H9 (cell line): ENCODE results near the gene NPAS1. TPM values are rescaled to one million over a fixed set of nuclear protein-coding genes. Genes with fewer than 3 reads are reported as not detected.

Source experiments
- DNase-seq: peaks from one replicate; pipeline ENCODE4 v3.0.0-alpha.2; 2017
- H2AFZ ChIP-seq: one replicate; pipeline ENCODE4 v1.6.1; 2013; ENCODE audit warnings: mild to moderate bottlenecking, low read length, control low read depth, moderate library complexity
- H2AK5ac ChIP-seq: 2 replicates; pipeline ENCODE4 v1.6.1; 2013; ENCODE audit warnings: low read length, control low read depth, mixed read lengths; ENCODE audit not compliant: insufficient read length
- H2BK120ac ChIP-seq: one replicate; pipeline ENCODE4 v1.6.1; 2013; ENCODE audit warnings: low read depth, mild to moderate bottlenecking, low read length, control low read depth, inconsistent platforms; ENCODE audit not compliant: poor library complexity, severe bottlenecking
- H2BK12ac ChIP-seq: 2 replicates; pipeline ENCODE4 v1.6.1; 2013; ENCODE audit warnings: low read length, control low read depth, mixed read lengths, low read depth; ENCODE audit not compliant: insufficient read length
- H2BK15ac ChIP-seq: 2 replicates; pipeline ENCODE4 v1.6.1; 2013; ENCODE audit warnings: low read depth, low read length, control low read depth
- H2BK20ac ChIP-seq: one replicate; pipeline ENCODE4 v1.6.1; 2013; ENCODE audit warnings: low read depth, mild to moderate bottlenecking, low read length, control low read depth, inconsistent platforms; ENCODE audit not compliant: poor library complexity, severe bottlenecking
- H2BK5ac ChIP-seq: 2 replicates; pipeline ENCODE4 v1.6.1; 2013; ENCODE audit warnings: low read length, control low read depth, mixed read lengths; ENCODE audit not compliant: insufficient read length
- H3K14ac ChIP-seq: 2 replicates; pipeline ENCODE4 v1.6.1; 2013; ENCODE audit warnings: low read length, control low read depth; ENCODE audit not compliant: insufficient read depth
- H3K18ac ChIP-seq: 2 replicates; pipeline ENCODE4 v1.6.1; 2013; ENCODE audit warnings: low read depth, mild to moderate bottlenecking, mixed read lengths, low read length, control low read depth; ENCODE audit not compliant: insufficient read length
- H3K23ac ChIP-seq: 2 replicates; pipeline ENCODE4 v1.6.1; 2013; ENCODE audit warnings: low read length, control low read depth, mixed read lengths, low read depth; ENCODE audit not compliant: insufficient read length
- H3K23me2 ChIP-seq: 2 replicates; pipeline ENCODE4 v1.6.1; 2013; ENCODE audit warnings: low read depth, mild to moderate bottlenecking, mixed read lengths, low read length, control low read depth; ENCODE audit not compliant: insufficient read length, poor library complexity, severe bottlenecking
- H3K27ac ChIP-seq: 2 replicates; pipeline ENCODE4 v1.5.1; 2013; ENCODE audit warnings: low read length, control low read depth, mixed read lengths, low read depth; ENCODE audit not compliant: insufficient read length
- H3K27me3 ChIP-seq: 2 replicates; pipeline ENCODE4 v1.6.1; 2013; ENCODE audit warnings: low read length, control low read depth, inconsistent platforms; ENCODE audit not compliant: insufficient read depth
- H3K4ac ChIP-seq: 2 replicates; pipeline ENCODE4 v1.6.1; 2013; ENCODE audit warnings: low read depth, mild to moderate bottlenecking, control low read depth, inconsistent platforms, low read length, moderate library complexity
- H3K4me1 ChIP-seq: 2 replicates; pipeline ENCODE4 v1.6.1; 2013; ENCODE audit warnings: low read length, control low read depth, inconsistent platforms; ENCODE audit not compliant: insufficient read depth
- H3K4me2 ChIP-seq: 2 replicates; pipeline ENCODE4 v1.6.1; 2013; ENCODE audit warnings: low read length, control low read depth, mixed read lengths; ENCODE audit not compliant: insufficient read length, insufficient read depth
- H3K56ac ChIP-seq: 2 replicates; pipeline ENCODE4 v1.6.1; 2013; ENCODE audit warnings: low read depth, mild to moderate bottlenecking, mixed read lengths, low read length, control low read depth; ENCODE audit not compliant: insufficient read length
- H3K79me1 ChIP-seq: 2 replicates; pipeline ENCODE4 v1.6.1; 2013; ENCODE audit warnings: low read depth, mild to moderate bottlenecking, moderate library complexity, low read length, control low read depth, inconsistent platforms; ENCODE audit not compliant: insufficient read depth, poor library complexity, severe bottlenecking
- H3K79me2 ChIP-seq: 2 replicates; pipeline ENCODE4 v1.6.1; 2013; ENCODE audit warnings: low read length, control low read depth, inconsistent platforms; ENCODE audit not compliant: insufficient read depth
- H3K9ac ChIP-seq: 2 replicates; pipeline ENCODE4 v1.6.1; 2013; ENCODE audit warnings: low read length, control low read depth, mixed read lengths; ENCODE audit not compliant: insufficient read length; ENCODE audit errors: extremely low read depth
- H3K9me3 ChIP-seq: one replicate; pipeline ENCODE4 v1.6.1; 2013; ENCODE audit warnings: low read depth, low read length, inconsistent platforms; ENCODE audit not compliant: control insufficient read depth
- H3T11ph ChIP-seq: one replicate; pipeline ENCODE4 v1.6.1; 2013; ENCODE audit warnings: mild to moderate bottlenecking, low read length, control low read depth, inconsistent platforms
- H4K20me1 ChIP-seq: one replicate; pipeline ENCODE4 v1.6.1; 2013; ENCODE audit not compliant: control insufficient read depth, insufficient read length, insufficient read depth
- H4K5ac ChIP-seq: 2 replicates; pipeline ENCODE4 v1.6.1; 2013; ENCODE audit warnings: low read depth, mild to moderate bottlenecking, mixed read lengths, low read length, control low read depth; ENCODE audit not compliant: insufficient read length
- H4K8ac ChIP-seq: replicated peaks from 2 replicates; pipeline ENCODE4 v1.6.1; 2013; ENCODE audit warnings: low read length, control low read depth, mixed read lengths, low read depth; ENCODE audit not compliant: insufficient read length
- H4K91ac ChIP-seq: 2 replicates; pipeline ENCODE4 v1.6.1; 2013; ENCODE audit warnings: low read depth, mild to moderate bottlenecking, moderate library complexity, mixed read lengths, low read length, control low read depth; ENCODE audit not compliant: insufficient read length
- H3K27ac Mint-ChIP-seq, 3 experiments: 2 replicates in 2 of 3; 3 replicates in 1 of 3; pipeline ENCODE4 v1.8.0; 2020 to 2021; ENCODE audit warnings: mixed read lengths in 3 of 3, mild to moderate bottlenecking in 1 of 3, moderate library complexity in 1 of 3
- H3K27me3 Mint-ChIP-seq: 2 replicates; pipeline ENCODE4 v1.8.0; 2021; ENCODE audit warnings: low read depth, mild to moderate bottlenecking, moderate library complexity, mixed read lengths
- H3K36me3 Mint-ChIP-seq, 3 experiments: 2 replicates in 2 of 3; 3 replicates in 1 of 3; pipeline ENCODE4 v1.8.0; 2020 to 2021; ENCODE audit warnings: low read depth in 3 of 3, mixed read lengths in 3 of 3; ENCODE audit not compliant: insufficient read depth in 1 of 3
- H3K4me1 Mint-ChIP-seq, 2 experiments: 2 replicates each; pipeline ENCODE4 v1.8.0; 2020; ENCODE audit warnings: mixed read lengths in 2 of 2
- H3K4me3 Mint-ChIP-seq, 2 experiments: 2 replicates in 1 of 2; 3 replicates in 1 of 2; pipeline ENCODE4 v1.8.0; 2020 to 2021; ENCODE audit warnings: mild to moderate bottlenecking in 2 of 2, mixed read lengths in 2 of 2, moderate library complexity in 1 of 2
- H3K9me3 Mint-ChIP-seq, 2 experiments: 2 replicates in 1 of 2; 3 replicates in 1 of 2; pipeline ENCODE4 v1.8.0; 2020; ENCODE audit warnings: mild to moderate bottlenecking in 2 of 2, mixed read lengths in 2 of 2, moderate library complexity in 1 of 2
- CTCF ChIP-seq: fragments of 200-600 bp; sonication (generic); conservative IDR thresholded peaks from 3 replicates; pipeline ENCODE4 v1.8.0; 2021; ENCODE audit warnings: antibody characterized with exemption, mild to moderate bottlenecking
- WGBS: extraction: QIAGEN DNeasy Blood & Tissue Kit; methylation state at CpG from one replicate; pipeline ENCODE4 v1.1.7; 2013; ENCODE audit warnings: missing lambda C conversion rate, low lambda C conversion rate, mixed read lengths; ENCODE audit not compliant: insufficient read length; ENCODE audit errors: extremely low coverage; 5-methylcytosine and 5-hydroxymethylcytosine counted together
- total RNA-seq: library from RNA; stranded (reverse); gene quantifications from 2 replicates; pipeline ENCODE4 v1.2.1, GENCODE V29; 2021

Gene NPAS1
- total RNA-seq, 1 experiment from 2014 or later = 17.8 TPM

GRCh38 chr19:47086280-47086679, 66.6 kb downstream of the NPAS1 start:
- Histone ChIP-seq H3K23ac (no peak overlapping the region), H3K23me2 (no peaks in the 10 kb centered on the region), H3K79me1 (no peaks in the 10 kb centered on the region), H2BK5ac (no peak overlapping the region), H3K4me2 (no peak overlapping the region), H2AFZ (no peak overlapping the region), H2BK20ac (no peak overlapping the region), H3K27me3 (no peaks in the 10 kb centered on the region), H3K14ac (no peak overlapping the region), H3K56ac (no peak overlapping the region), H2BK15ac (no peak overlapping the region), H3T11ph (no peak overlapping the region), H3K4me1 (peaks cover 4% of the 10 kb centered on the region; the same call in 1 of the 2 replicates), H3K9me3 (no peaks in the 10 kb centered on the region), H2AK5ac (no peak overlapping the region), H3K18ac (no peak overlapping the region), H2BK120ac (no peak overlapping the region), H2BK12ac (no peak overlapping the region), H4K91ac (no peak overlapping the region), H3K27ac (no peak overlapping the region), H3K79me2 (no peaks in the 10 kb centered on the region), H3K4ac (no peak overlapping the region), H4K5ac (no peak overlapping the region), H4K8ac (no peak overlapping the region), H3K9ac (no peak overlapping the region), H4K20me1 (no peaks in the 10 kb centered on the region)
- Mint-ChIP-seq H3K4me3 (no peak overlapping the region), H3K9me3 (no peaks in the 10 kb centered on the region), H3K27ac (peak overlapping the region in 1 of 3 experiments; percentile 55; a peak in 3 of 7 replicates), H3K36me3 (peaks cover 50 to 93% (median 89%) of the 10 kb centered on the region in 3 experiments), H3K4me1 (peaks cover 8 to 14% of the 10 kb centered on the region in 2 experiments; a peak in 3 of 4 replicates), H3K27me3 (no peaks in the 10 kb centered on the region)
- DNase-seq = no peak
- no peak for TF ChIP-seq CTCF
- no CpG with 5 or more reads among the region's 17 CpGs for WGBS
